ENCODE data around the gene UQCC2.

DNA sequence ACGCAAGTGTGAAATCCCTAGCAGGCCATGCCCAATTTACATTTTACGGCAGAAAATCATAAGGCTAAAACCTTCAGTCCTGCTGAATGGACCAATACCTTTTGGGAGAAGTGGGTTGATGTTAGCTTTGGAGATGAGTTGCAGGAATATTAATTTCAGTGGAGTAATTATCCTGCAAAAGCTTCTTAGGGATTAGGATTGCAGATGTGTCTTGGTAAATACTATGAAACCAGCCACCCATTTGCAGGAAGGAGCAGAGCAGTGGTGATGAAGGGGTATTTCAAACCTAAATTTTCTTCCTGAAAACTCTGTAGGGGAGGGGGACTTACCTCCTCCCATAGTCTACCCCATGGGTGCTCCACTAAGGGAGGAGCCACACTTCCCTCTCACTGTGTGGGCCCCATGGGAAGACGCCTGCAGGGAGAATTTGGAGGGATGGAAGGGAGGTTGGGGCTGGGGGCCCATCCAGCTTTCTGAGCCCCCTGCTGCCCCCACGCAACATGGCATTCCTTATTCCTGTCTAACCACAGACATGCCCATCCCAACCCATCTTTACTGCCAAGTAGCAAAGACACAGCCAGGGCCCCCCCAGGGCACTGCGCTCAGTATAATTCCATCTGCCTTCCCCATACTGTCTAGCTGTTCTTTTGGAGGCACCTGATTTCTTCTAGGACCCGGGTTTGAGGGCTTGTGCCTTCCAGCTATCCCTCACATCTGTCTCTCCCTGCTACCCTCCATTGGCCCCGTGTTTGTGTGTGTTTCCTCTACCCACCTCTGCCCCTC, 14.6 kb upstream of the UQCC2 start:
- TF ChIP-seq PKNOX1 (IDR thresholded peaks at IDR 0.05) (no peak), NFRKB (IDR thresholded peaks at IDR 0.05) (no peak), ARNT (IDR thresholded peaks at IDR 0.05) (no peak), SP1 (IDR thresholded peaks at IDR 0.05) (no peak), BHLHE40 (IDR thresholded peaks at IDR 0.05; ENCODE audit: borderline replicate concordance) (no peak), FOXA1 (IDR thresholded peaks at IDR 0.05) (no peak), LEF1 (IDR thresholded peaks at IDR 0.05; ENCODE audit: borderline replicate concordance) (no peak), FOXM1 (IDR thresholded peaks at IDR 0.05; ENCODE audit: borderline replicate concordance) (no peak)
